ENCODE data around the gene WDR72.

WDR72 gene

GRCh38 chr15:53520996-53521395, 238.5 kb downstream of the WDR72 start:
- Histone ChIP-seq H3K4me1 (ENCODE audit: control insufficient read depth, low read depth, low read length) (peaks cover 11% of the 10 kb centered on the region), H3K27ac (ENCODE audit: low read length) (no peak overlapping the region), H3K4me3 (ENCODE audit: low read length) (no peak overlapping the region), H3K9me3 (ENCODE audit: control insufficient read depth, low read depth, low read length) (no peaks in the 10 kb centered on the region), H3K36me3 (ENCODE audit: control insufficient read depth, low read depth, low read length) (no peaks in the 10 kb centered on the region), H3K9ac (ENCODE audit: low read length) (no peak overlapping the region), H3K27me3 (ENCODE audit: control insufficient read depth, insufficient read depth, low read length) (no peaks in the 10 kb centered on the region)

- Histone ChIP-seq H3K27me3 (ENCODE audit: control insufficient read depth, insufficient read depth, low read length) (no peaks in the 10 kb centered on the region), H3K4me1 (ENCODE audit: control insufficient read depth, low read depth, low read length) (no peaks in the 10 kb centered on the region), H3K9ac (ENCODE audit: low read length) (no peak overlapping the region), H3K9me3 (ENCODE audit: control insufficient read depth, low read depth, low read length) (no peaks in the 10 kb centered on the region), H3K36me3 (ENCODE audit: control insufficient read depth, low read depth, low read length) (no peaks in the 10 kb centered on the region), H3K27ac (ENCODE audit: low read length) (no peak overlapping the region), H3K4me3 (ENCODE audit: low read length) (no peak overlapping the region)
These were observed 246.0 kb downstream of the WDR72 start for GRCh38 chr15:53513431-53513830.

GRCh38 chr15:53512029-53512428, 247.4 kb downstream of the WDR72 start:
- Histone ChIP-seq H3K9ac (ENCODE audit: low read length) (no peak overlapping the region), H3K4me1 (ENCODE audit: control insufficient read depth, low read depth, low read length) (no peaks in the 10 kb centered on the region), H3K4me3 (ENCODE audit: low read length) (no peak overlapping the region), H3K27me3 (ENCODE audit: control insufficient read depth, insufficient read depth, low read length) (no peaks in the 10 kb centered on the region), H3K9me3 (ENCODE audit: control insufficient read depth, low read depth, low read length) (no peaks in the 10 kb centered on the region), H3K27ac (ENCODE audit: low read length) (no peak overlapping the region), H3K36me3 (ENCODE audit: control insufficient read depth, low read depth, low read length) (no peaks in the 10 kb centered on the region)

GRCh38 chr15:53511175-53511574, 248.3 kb downstream of the WDR72 start:
- no peaks in the 10 kb centered on the region for H3K27me3 ChIP-seq (ENCODE audit: control insufficient read depth, insufficient read depth, low read length)
- no peak overlapping the region for H3K9ac ChIP-seq (ENCODE audit: low read length)
- no peaks in the 10 kb centered on the region for H3K9me3 ChIP-seq (ENCODE audit: control insufficient read depth, low read depth, low read length)
- no peaks in the 10 kb centered on the region for H3K36me3 ChIP-seq (ENCODE audit: control insufficient read depth, low read depth, low read length)
- H3K4me3 ChIP-seq (ENCODE audit: low read length) = no peak overlapping the region
- H3K27ac ChIP-seq (ENCODE audit: low read length) = no peak overlapping the region
- H3K4me1 ChIP-seq (ENCODE audit: control insufficient read depth, low read depth, low read length) = no peaks in the 10 kb centered on the region

- Histone ChIP-seq H3K9me3 (ENCODE audit: control insufficient read depth, low read depth, low read length) (no peaks in the 10 kb centered on the region), H3K27me3 (ENCODE audit: control insufficient read depth, insufficient read depth, low read length) (no peaks in the 10 kb centered on the region), H3K4me3 (ENCODE audit: low read length) (no peak overlapping the region), H3K9ac (ENCODE audit: low read length) (no peak overlapping the region), H3K27ac (ENCODE audit: low read length) (no peak overlapping the region), H3K4me1 (ENCODE audit: control insufficient read depth, low read depth, low read length) (no peaks in the 10 kb centered on the region), H3K36me3 (ENCODE audit: control insufficient read depth, low read depth, low read length) (no peaks in the 10 kb centered on the region)
These were observed 253.1 kb downstream of the WDR72 start for GRCh38 chr15:53506370-53506769.

- no peak overlapping the region for H3K9ac ChIP-seq (ENCODE audit: low read length)
These were observed 260.5 kb downstream of the WDR72 start for GRCh38 chr15:53498996-53499395.

GRCh38 chr15:53490341-53490740, 269.1 kb downstream of the WDR72 start:
- H3K9me3 ChIP-seq (ENCODE audit: control insufficient read depth, low read depth, low read length) = no peaks in the 10 kb centered on the region
- no peaks in the 10 kb centered on the region for H3K27me3 ChIP-seq (ENCODE audit: control insufficient read depth, insufficient read depth, low read length)
- no peaks in the 10 kb centered on the region for H3K4me1 ChIP-seq (ENCODE audit: control insufficient read depth, low read depth, low read length)
- H3K4me3 ChIP-seq (ENCODE audit: low read length) = no peak overlapping the region
- no peak overlapping the region for H3K27ac ChIP-seq (ENCODE audit: low read length)
- H3K36me3 ChIP-seq (ENCODE audit: control insufficient read depth, low read depth, low read length) = no peaks in the 10 kb centered on the region
- H3K9ac ChIP-seq (ENCODE audit: low read length) = no peak overlapping the region

More at GRCh38 chr15:53498996-53499395, 260.5 kb downstream of the WDR72 start:
- H3K9me3 ChIP-seq (ENCODE audit: control insufficient read depth, low read depth, low read length) = no peaks in the 10 kb centered on the region
- H3K27ac ChIP-seq (ENCODE audit: low read length) = no peak overlapping the region
- no peaks in the 10 kb centered on the region for H3K4me1 ChIP-seq (ENCODE audit: control insufficient read depth, low read depth, low read length)
- H3K36me3 ChIP-seq (ENCODE audit: control insufficient read depth, low read depth, low read length) = no peaks in the 10 kb centered on the region
- H3K4me3 ChIP-seq (ENCODE audit: low read length) = no peak overlapping the region
- no peaks in the 10 kb centered on the region for H3K27me3 ChIP-seq (ENCODE audit: control insufficient read depth, insufficient read depth, low read length)

GRCh38 chr15:53482055-53482454, 277.4 kb downstream of the WDR72 start:
- Histone ChIP-seq H3K27ac (ENCODE audit: low read length) (no peak overlapping the region), H3K9me3 (ENCODE audit: control insufficient read depth, low read depth, low read length) (no peaks in the 10 kb centered on the region), H3K36me3 (ENCODE audit: control insufficient read depth, low read depth, low read length) (no peaks in the 10 kb centered on the region), H3K4me1 (ENCODE audit: control insufficient read depth, low read depth, low read length) (no peaks in the 10 kb centered on the region), H3K4me3 (ENCODE audit: low read length) (no peak overlapping the region), H3K27me3 (ENCODE audit: control insufficient read depth, insufficient read depth, low read length) (no peaks in the 10 kb centered on the region), H3K9ac (ENCODE audit: low read length) (no peak overlapping the region)

GRCh38 chr15:53477981-53478766, 281.3 kb downstream of the WDR72 start:
- H3K36me3 ChIP-seq (ENCODE audit: control insufficient read depth, low read depth, low read length) = no peaks in the 10 kb centered on the region
- H3K27ac ChIP-seq (ENCODE audit: low read length) = no peak overlapping the region
- H3K9ac ChIP-seq (ENCODE audit: low read length) = no peak overlapping the region
- no peaks in the 10 kb centered on the region for H3K4me1 ChIP-seq (ENCODE audit: control insufficient read depth, low read depth, low read length)
- H3K9me3 ChIP-seq (ENCODE audit: control insufficient read depth, low read depth, low read length) = no peaks in the 10 kb centered on the region
- no peak overlapping the region for H3K4me3 ChIP-seq (ENCODE audit: low read length)
- no peaks in the 10 kb centered on the region for H3K27me3 ChIP-seq (ENCODE audit: control insufficient read depth, insufficient read depth, low read length)

GRCh38 chr15:53473886-53474285, 285.6 kb downstream of the WDR72 start:
- Histone ChIP-seq H3K36me3 (ENCODE audit: control insufficient read depth, low read depth, low read length) (no peaks in the 10 kb centered on the region), H3K9ac (ENCODE audit: low read length) (no peak overlapping the region), H3K27ac (ENCODE audit: low read length) (no peak overlapping the region), H3K4me1 (ENCODE audit: control insufficient read depth, low read depth, low read length) (no peaks in the 10 kb centered on the region), H3K4me3 (ENCODE audit: low read length) (no peak overlapping the region), H3K27me3 (ENCODE audit: control insufficient read depth, insufficient read depth, low read length) (no peaks in the 10 kb centered on the region), H3K9me3 (ENCODE audit: control insufficient read depth, low read depth, low read length) (no peaks in the 10 kb centered on the region)

GRCh38 chr15:53473435-53473834, 286.0 kb downstream of the WDR72 start:
- H3K9ac ChIP-seq (ENCODE audit: low read length) = no peak overlapping the region
- no peaks in the 10 kb centered on the region for H3K27me3 ChIP-seq (ENCODE audit: control insufficient read depth, insufficient read depth, low read length)
- no peak overlapping the region for H3K27ac ChIP-seq (ENCODE audit: low read length)
- no peaks in the 10 kb centered on the region for H3K4me1 ChIP-seq (ENCODE audit: control insufficient read depth, low read depth, low read length)
- no peaks in the 10 kb centered on the region for H3K36me3 ChIP-seq (ENCODE audit: control insufficient read depth, low read depth, low read length)
- H3K9me3 ChIP-seq (ENCODE audit: control insufficient read depth, low read depth, low read length) = no peaks in the 10 kb centered on the region
- H3K4me3 ChIP-seq (ENCODE audit: low read length) = no peak overlapping the region

- Histone ChIP-seq H3K27ac (ENCODE audit: low read length) (no peak overlapping the region), H3K4me1 (ENCODE audit: control insufficient read depth, low read depth, low read length) (no peaks in the 10 kb centered on the region), H3K4me3 (ENCODE audit: low read length) (no peak overlapping the region), H3K27me3 (ENCODE audit: control insufficient read depth, insufficient read depth, low read length) (no peaks in the 10 kb centered on the region), H3K9ac (ENCODE audit: low read length) (no peak overlapping the region), H3K36me3 (ENCODE audit: control insufficient read depth, low read depth, low read length) (no peaks in the 10 kb centered on the region), H3K9me3 (ENCODE audit: control insufficient read depth, low read depth, low read length) (no peaks in the 10 kb centered on the region)
These were observed 286.6 kb downstream of the WDR72 start for GRCh38 chr15:53472883-53473282.

Data from iPS-18a (cell line).